ENCODE measurements around the gene CERS2. TPM values are rescaled to one million over a fixed set of nuclear protein-coding genes. Genes with fewer than 3 reads are reported as not detected.
"Not testable (repeated sequence)": the region's sequence is repeated elsewhere in the genome, so short reads cannot be mapped to it uniquely, and the experiment has no call there.

CERS2 gene
- total RNA-seq, 1 donor from 2014 or later: 76.0 TPM

DNA sequence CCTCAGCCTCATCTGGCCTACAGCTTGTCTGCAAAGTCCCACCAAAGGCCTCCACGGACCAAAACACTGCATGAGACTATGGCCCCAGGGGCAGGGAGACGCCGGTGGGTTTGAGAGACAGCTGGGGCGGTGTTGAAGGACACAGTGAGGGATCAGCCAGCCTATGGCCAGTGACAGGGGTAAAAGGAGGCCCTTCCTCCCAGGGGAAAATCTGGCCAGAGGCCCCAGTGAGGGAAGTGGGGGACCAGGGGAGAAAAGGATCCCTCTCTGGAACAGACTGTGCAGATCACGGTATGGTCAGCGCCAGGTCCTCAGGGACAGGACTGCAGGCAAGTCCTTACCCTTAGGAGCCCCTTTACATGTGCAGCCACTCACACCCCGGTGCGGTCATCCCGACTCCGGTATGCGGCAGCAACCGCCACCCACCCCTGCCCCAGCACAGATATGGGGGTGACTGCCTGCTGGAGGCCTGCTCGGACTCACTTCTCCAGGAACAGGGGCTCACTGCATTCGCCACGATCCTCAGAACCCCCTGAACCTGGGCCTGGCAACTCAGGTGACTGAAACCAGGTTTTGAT lies 1.3 kb downstream of the CERS2 start:
- intact Hi-C loops (cut with DNase I): loop anchor here (2.0 to 5.0 kb wide), 2 partner anchors 47 to 96 kb away; partner anchors contain the start of genes ARNT and SETDB1
- DNase-seq (ENCODE audit: low spot score): no peak

DNA sequence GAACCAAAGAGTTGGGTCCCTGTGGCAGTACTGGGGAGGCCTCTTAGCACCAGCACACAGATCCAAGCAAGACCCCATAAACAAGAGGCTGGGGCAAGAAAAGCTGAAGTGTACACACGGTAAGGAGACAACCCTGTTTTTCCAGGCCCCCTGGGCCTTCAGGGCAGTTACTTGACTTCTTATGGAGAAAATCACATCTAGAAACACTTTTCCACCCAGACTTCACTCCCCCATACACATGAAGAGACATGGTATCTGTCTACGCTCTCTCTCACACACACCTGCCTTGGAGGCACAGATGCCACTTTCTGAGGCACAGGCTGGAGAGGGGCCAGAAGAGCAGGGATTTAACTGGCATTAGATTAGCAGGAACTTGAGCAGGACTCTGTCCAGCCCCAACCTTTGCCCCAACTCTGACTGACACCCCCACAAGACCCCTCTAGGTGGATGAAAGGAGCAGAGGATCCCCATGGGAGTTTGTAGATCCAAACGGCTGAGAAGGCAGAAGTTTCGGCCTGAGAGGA lies 2.2 kb downstream of the CERS2 start:
- DNase-seq (ENCODE audit: low spot score): no peak
- intact Hi-C loops (cut with DNase I): loop anchor here (2.0 to 5.0 kb wide), 2 partner anchors 46 to 95 kb away; partner anchors contain the start of genes ARNT and SETDB1

DNA sequence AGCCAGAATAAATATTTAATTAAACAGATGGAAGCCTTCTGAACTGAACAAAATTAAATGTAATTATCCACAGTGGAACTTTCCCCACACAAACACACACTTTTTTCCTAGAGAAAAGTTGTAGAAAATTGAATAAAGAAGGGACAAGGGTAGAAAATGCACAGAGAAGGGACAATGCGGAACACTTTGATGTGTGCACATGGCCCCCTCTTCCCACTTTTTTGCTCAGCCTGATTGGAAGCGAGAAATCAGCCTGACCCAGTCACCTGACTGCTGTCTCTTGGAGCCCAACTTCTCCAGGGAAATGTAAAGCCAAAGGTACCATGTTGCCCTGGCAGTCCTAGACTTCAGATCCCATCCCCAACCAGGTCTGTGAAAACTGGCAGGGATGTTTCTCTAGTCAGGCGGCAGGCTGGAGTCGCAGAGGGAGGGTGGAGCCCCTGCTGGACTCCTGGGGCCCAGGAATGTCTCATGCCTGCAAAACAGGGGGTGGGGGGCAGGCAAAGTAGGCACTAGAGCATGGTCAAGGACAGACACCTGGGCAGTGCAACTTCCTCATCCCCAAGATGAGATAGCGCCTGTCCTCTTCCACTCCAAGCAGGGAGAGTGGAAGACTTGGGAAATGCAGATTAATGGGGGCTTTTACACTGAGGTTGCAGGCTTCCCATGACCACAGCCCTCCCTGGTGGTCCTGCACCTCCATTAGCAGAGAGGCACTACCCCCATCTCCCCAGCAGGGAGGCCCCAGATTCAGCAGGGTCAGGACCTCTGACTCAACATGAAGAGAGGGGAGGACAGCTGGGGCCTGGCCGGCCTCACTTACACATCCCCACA lies 2.8 kb downstream of the CERS2 start:
- no peak for DNase-seq (ENCODE audit: low spot score)
- intact Hi-C loops (cut with DNase I): loop anchor here (2.0 to 5.0 kb wide), 2 partner anchors 45 to 94 kb away; partner anchors contain the start of genes ARNT and SETDB1

- peak; percentile 83 for DNase-seq (ENCODE audit: low spot score)
- intact Hi-C loops (cut with DNase I): loop anchor here (5.0 kb wide), 1 partner anchor 94 kb away; the partner anchor contains the start of gene ARNT
These were observed 3.6 kb downstream of the CERS2 start for GRCh38 chr1:150970808-150971582.

GRCh38 chr1:150969626-150970025 lies 5.0 kb downstream of the CERS2 start:
- DNase-seq (ENCODE audit: low spot score): no peak
- intact Hi-C loops (cut with DNase I): loop anchor here (5.0 kb wide), 1 partner anchor 92 kb away; the partner anchor contains the start of gene ARNT

DNA sequence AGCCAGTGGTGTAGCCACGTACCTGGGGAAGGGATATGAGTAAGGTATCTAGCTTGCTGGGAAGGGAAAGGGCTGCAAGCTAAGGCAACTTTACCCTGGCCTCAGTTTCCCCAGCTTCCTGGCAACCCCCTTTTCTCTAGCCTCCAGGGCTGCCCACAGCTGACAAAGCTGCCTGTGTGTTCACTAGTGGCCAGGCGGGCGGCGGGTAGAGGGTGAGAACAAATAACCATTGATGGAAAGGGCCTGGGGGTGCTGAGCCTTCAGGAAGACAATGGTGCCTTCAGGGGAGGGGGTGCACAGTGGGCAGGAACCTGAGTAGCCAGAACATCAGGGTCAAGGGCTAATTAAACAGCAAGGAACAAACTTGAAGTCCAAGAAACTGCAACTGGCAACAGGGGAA lies 6.1 kb downstream of the CERS2 start:
- intact Hi-C loops (cut with DNase I): no loop called here
- DNase-seq (ENCODE audit: low spot score): no peak

DNA sequence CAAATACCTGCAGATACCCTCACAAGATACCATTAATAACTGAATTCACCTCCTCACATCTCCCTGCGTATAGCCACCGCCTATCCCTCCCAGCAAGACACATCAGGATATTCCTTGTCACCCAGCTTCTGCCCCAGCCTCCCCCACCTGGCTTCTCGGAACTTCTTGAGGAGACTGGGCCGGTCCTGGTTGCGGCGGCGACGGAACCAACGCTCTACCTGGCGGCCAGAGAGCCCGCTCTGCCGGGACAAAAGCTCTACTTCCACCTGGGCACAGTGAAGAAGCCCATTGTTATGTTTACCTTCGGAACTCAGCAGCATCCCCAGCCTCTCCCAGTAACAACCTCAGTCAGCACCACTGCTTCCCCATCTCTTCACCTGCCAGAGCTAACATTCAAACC lies 6.7 kb downstream of the CERS2 start:
- intact Hi-C loops (cut with DNase I): no loop called here
- no peak for DNase-seq (ENCODE audit: low spot score)

DNA sequence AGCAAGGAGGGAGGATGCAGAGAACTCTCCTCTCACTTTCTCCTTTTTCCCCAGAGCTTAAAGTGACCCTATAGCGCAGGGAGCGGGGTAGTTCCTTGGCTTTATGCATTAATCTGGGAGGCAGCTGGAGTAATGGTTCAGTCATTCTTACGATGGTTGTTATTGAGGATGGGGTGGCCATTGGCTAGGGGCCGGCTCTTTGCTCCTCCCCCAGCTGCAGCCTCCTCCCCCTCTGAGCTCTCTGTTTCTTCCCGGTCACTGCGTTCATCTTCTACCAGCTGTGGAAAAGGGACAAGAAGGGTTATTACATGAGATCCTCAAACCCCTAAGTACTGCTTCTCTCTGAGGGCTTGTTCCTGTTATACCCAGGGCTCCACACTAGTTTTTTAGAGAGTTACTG lies 8.6 kb downstream of the CERS2 start:
- DNase-seq (ENCODE audit: low spot score): no peak
- intact Hi-C loops (cut with DNase I): no loop called here

DNA sequence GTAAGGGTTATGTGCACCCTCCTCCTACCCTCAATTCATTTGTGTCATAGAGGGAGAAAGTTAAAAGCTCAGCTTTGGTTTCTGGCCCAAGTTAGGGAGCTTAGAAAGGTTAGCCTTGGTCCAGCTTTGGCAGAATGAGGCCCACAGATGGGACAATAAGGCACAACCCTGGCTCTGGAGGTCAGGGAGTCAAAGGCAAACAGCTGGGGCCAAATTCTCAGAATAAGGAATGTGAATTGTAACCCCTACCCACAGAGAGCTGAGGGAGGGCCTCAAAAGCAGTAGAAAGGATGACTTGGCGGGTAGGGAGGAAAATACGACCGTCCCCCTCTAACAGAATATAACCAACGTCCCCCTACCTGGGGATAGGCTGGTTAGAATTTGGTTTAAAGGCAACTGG lies 9.0 kb downstream of the CERS2 start:
- DNase-seq (ENCODE audit: low spot score): no peak
- intact Hi-C loops (cut with DNase I): no loop called here

DNA sequence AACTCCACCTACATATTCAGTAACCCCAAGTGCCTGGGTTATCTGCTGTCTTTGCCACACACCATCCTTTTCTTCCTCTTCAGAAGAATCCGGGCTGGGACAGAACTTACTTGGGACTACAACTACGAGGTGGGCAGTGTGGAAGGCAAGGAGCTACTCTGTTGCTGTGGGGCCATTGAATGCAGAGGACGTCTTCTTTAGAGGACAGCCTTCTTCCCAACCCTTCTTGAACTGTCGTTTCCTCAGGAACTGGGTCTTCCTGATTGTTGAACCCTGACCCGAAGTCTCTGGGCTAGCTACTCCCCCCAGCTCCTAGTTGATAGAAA lies 10.5 kb downstream of the CERS2 start:
- DNase-seq (ENCODE audit: low spot score): no peak
- intact Hi-C loops (cut with DNase I): no loop called here

GRCh38 chr1:150963321-150964163 lies 11.1 kb downstream of the CERS2 start:
- DNase-seq (ENCODE audit: low spot score): no peak

DNA sequence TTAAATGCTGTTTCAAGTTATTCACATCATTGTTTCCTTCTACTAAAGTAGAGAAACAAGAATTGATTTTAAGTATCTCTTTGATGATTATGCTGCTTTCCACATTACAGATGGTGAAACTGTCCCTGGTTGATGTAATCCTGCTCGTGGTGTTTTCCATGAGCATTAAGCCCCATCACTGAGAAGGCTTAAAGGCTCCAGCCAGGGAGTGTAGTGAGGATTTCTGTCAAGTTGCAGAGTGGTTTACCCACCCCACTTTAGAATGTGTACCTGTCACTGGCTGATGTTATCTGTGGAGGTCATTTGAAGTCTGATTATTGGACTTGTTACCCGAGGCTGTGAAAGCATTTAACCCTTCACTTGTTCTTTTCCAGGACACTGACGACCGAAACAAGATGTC lies 12.9 kb downstream of the CERS2 start:
- intact Hi-C loops (cut with DNase I): no loop called here
- DNase-seq (ENCODE audit: low spot score): no peak

More at GRCh38 chr1:150963321-150964163, 11.1 kb downstream of the CERS2 start:
- intact Hi-C loops (cut with DNase I): no loop called here

GRCh38 chr1:150960646-150961045 lies 14.0 kb downstream of the CERS2 start:
- no peak for DNase-seq (ENCODE audit: low spot score)
- intact Hi-C loops (cut with DNase I): no loop called here

DNA sequence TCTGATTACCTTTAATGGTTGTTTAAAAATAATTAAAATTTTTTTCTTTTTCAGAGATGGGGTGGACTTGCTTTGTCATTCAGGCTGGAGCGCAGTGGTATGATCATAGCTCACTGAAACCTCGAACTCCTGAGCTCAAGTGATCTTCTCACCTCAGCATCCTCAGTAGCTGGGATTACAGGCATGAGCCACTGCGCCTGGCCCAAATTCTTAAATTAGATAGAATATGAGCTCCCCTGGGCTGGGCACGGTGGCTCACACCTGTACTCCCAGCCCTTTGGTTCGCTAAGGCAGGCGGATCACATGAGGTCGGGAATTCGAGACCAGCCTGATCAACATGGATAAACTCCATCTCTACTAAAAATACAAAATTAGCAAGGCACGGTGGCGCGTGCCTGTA lies 17.0 kb downstream of the CERS2 start:
- no peak for DNase-seq (ENCODE audit: low spot score)
- intact Hi-C loops (cut with DNase I): no loop called here

GRCh38 chr1:150955280-150955679 lies 19.4 kb downstream of the CERS2 start:
- DNase-seq (ENCODE audit: low spot score): no peak

DNA sequence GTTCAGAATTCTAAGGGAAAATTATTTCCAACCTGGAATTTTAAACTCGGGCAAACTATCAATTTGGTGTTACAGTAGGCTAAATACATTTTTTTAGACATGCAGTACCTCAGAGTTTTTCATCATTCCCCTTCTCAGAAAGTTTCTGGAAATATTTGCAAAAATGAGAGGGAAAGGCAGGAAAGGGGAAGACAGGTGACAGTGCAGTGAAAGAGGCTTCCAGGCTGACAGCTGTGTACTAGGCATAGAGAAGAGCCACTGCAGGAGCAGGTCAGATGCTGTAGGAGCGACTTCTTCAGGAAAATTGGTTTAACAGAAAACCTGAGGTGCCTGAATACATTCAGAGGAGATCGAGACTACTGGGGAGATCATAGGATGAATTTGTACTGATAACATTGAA lies 19.9 kb downstream of the CERS2 start:
- intact Hi-C loops (cut with DNase I): no loop called here
- no peak for DNase-seq (ENCODE audit: low spot score)

More at GRCh38 chr1:150955280-150955679, 19.4 kb downstream of the CERS2 start:
- intact Hi-C loops (cut with DNase I): no loop called here

- no peak for DNase-seq (ENCODE audit: low spot score)
- intact Hi-C loops (cut with DNase I): no loop called here
These were observed 29.8 kb downstream of the CERS2 start for GRCh38 chr1:150944856-150945255.

- intact Hi-C loops (cut with DNase I): no loop called here
- DNase-seq (ENCODE audit: low spot score): no peak
These were observed 42.9 kb downstream of the CERS2 start for GRCh38 chr1:150931773-150932172.

DNA sequence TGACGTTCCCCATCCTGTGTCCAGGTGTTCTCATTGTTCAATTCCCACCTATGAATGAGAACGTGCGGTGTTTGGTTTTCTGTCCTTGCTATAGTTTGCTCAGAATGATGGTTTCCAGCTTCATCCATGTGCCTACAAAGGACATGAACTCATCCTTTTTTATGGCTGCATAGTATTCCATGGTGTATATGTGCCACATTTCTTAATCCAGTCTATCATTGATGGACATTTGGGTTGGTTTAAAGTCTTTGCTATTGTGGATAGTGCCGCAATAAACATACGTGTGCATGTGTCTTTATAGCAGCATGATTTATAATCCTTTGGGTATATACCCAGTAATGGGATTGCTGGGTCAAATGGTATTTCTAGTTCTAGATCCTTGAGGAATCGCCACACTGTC lies 45.9 kb downstream of the CERS2 start:
- DNase-seq (ENCODE audit: low spot score): not testable (repeated sequence)
- intact Hi-C loops (cut with DNase I): loop anchor here (5.0 to 10.0 kb wide), 2 partner anchors 51 to 304 kb away; partner anchors contain the start of genes ARNT and ENSA
